Hepatocyte (in vitro differentiated cells): Measurements from ENCODE around the gene MAMSTR. TPM values are rescaled to one million over a fixed set of nuclear protein-coding genes. Genes with fewer than 3 reads are reported as not detected.
"Not testable (repeated sequence)": the region's sequence is repeated elsewhere in the genome, so short reads cannot be mapped to it uniquely, and the experiment has no call there.

Experiments used
- DNase-seq: peaks from one replicate; pipeline ENCODE4 v3.0.0-alpha.2; 2016; ENCODE audit warnings: low spot score
- H2AFZ ChIP-seq: fragments of 200-600 bp; sonication (generic); 2 replicates; pipeline ENCODE4 v1.6.0; 2016; ENCODE audit warnings: antibody characterized with exemption, mild to moderate bottlenecking
- H3K27ac ChIP-seq: fragments of 200-600 bp; sonication (generic); 2 replicates; pipeline ENCODE4 v1.5.1; 2016; ENCODE audit warnings: mild to moderate bottlenecking
- H3K27me3 ChIP-seq: fragments of 200-600 bp; sonication (generic); 2 replicates; pipeline ENCODE4 v1.6.1; 2016
- H3K36me3 ChIP-seq: fragments of 200-600 bp; sonication (generic); replicated peaks from 2 replicates; pipeline ENCODE4 v1.5.1; 2016; ENCODE audit warnings: low read depth; ENCODE audit not compliant: insufficient read depth
- H3K4me1 ChIP-seq: fragments of 200-600 bp; sonication (generic); 2 replicates; pipeline ENCODE4 v1.5.1; 2016; ENCODE audit warnings: mild to moderate bottlenecking, moderate library complexity; ENCODE audit not compliant: insufficient read depth
- H3K4me2 ChIP-seq: fragments of 200-600 bp; sonication (generic); 2 replicates; pipeline ENCODE4 v1.6.0; 2016
- H3K4me3 ChIP-seq: fragments of 200-600 bp; sonication (generic); 2 replicates; pipeline ENCODE4 v1.5.1; 2016; ENCODE audit warnings: mild to moderate bottlenecking
- H3K79me2 ChIP-seq: fragments of 200-600 bp; sonication (generic); 2 replicates; pipeline ENCODE4 v1.6.0; 2017; ENCODE audit warnings: mild to moderate bottlenecking
- H3K9me2 ChIP-seq: fragments of 200-600 bp; sonication (generic); replicated peaks from 2 replicates; pipeline ENCODE4 v1.6.0; 2017; ENCODE audit warnings: mild to moderate bottlenecking; ENCODE audit not compliant: insufficient read depth
- H3K9me3 ChIP-seq: fragments of 200-600 bp; sonication (generic); 2 replicates; pipeline ENCODE4 v1.5.1; 2016; ENCODE audit warnings: low read depth, mild to moderate bottlenecking
- H4K20me1 ChIP-seq: fragments of 200-600 bp; sonication (generic); 2 replicates; pipeline ENCODE4 v1.6.0; 2016; ENCODE audit warnings: mild to moderate bottlenecking; ENCODE audit not compliant: insufficient read depth, poor library complexity, severe bottlenecking
- EZH2 ChIP-seq: fragments of 200-600 bp; sonication (generic); IDR thresholded peaks from 2 replicates; pipeline ENCODE4 v1.6.1; 2016; ENCODE audit warnings: antibody characterized with exemption, mild to moderate bottlenecking, borderline replicate concordance
- EZH2phosphoT487 ChIP-seq: fragments of 200-600 bp; sonication (generic); IDR thresholded peaks from one replicate; pipeline ENCODE4 v1.6.1; 2018; ENCODE audit warnings: antibody characterized with exemption, mild to moderate bottlenecking, low read depth, moderate library complexity; ENCODE audit not compliant: unreplicated experiment, severe bottlenecking
- WGBS: methylation state at CpG from one replicate; pipeline ENCODE4 v1.1.6; 2016; ENCODE audit warnings: low lambda C conversion rate; ENCODE audit errors: missing lambda C conversion rate; 5-methylcytosine and 5-hydroxymethylcytosine counted together
- polyA plus RNA-seq: library from polyadenylated mRNA; unstranded; fragments of >200 nt; fragmentation: Nextera tagmentation; extraction: Ambion mirVana; gene quantifications from 2 replicates; pipeline ENCODE4 v1.2.1, GENCODE V29; 2016
- total RNA-seq: library from RNA; depleted of rRNA; stranded (reverse); fragments of >200 nt; gene quantifications from 2 replicates; pipeline ENCODE4 v1.2.3, GENCODE V29; 2014
- TF ChIP-seq, protein P1 (sequence below): fragments of 200-600 bp; sonication (generic); IDR thresholded peaks from 2 replicates; pipeline ENCODE4 v1.5.1; 2016; ENCODE audit warnings: antibody characterized with exemption, mild to moderate bottlenecking; ENCODE audit not compliant: poor library complexity

MAMSTR gene
- total and polyA plus RNA-seq, 2 experiments from 2014 or later: 2.3 to 5.2 TPM

DNA sequence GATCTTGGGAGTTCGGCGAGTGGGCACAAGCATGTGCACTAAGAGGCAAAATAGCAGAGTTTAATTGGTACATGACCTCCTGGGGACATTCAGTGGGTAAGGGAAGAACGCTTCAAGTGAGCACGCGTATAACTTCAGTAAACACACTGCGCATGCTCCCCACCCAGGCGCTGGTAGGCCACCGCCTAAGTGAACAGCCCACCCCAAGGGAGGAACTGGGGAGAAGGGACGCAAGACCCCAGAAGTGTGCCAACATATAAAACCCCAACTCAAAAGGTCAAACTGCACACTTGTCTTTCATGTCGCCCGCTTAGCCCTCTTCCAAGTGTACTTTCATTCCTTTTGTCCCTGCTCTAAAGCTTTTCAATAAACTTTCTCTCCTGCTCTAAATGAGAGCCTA lies 36.2 kb downstream of the MAMSTR start:
- H3K27ac ChIP-seq: no peak overlapping the region
- WGBS: 94% methylated on average over 11 of the region's 11 CpGs
- H3K9me3 ChIP-seq: no peaks in the 10 kb centered on the region
- H3K27me3 ChIP-seq: no peaks in the 10 kb centered on the region
- TF ChIP-seq, protein P1, sequence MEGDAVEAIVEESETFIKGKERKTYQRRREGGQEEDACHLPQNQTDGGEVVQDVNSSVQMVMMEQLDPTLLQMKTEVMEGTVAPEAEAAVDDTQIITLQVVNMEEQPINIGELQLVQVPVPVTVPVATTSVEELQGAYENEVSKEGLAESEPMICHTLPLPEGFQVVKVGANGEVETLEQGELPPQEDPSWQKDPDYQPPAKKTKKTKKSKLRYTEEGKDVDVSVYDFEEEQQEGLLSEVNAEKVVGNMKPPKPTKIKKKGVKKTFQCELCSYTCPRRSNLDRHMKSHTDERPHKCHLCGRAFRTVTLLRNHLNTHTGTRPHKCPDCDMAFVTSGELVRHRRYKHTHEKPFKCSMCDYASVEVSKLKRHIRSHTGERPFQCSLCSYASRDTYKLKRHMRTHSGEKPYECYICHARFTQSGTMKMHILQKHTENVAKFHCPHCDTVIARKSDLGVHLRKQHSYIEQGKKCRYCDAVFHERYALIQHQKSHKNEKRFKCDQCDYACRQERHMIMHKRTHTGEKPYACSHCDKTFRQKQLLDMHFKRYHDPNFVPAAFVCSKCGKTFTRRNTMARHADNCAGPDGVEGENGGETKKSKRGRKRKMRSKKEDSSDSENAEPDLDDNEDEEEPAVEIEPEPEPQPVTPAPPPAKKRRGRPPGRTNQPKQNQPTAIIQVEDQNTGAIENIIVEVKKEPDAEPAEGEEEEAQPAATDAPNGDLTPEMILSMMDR: no peak
- no peak for TF ChIP-seq EZH2phosphoT487
- no peak overlapping the region for H2AFZ ChIP-seq
- no peaks in the 10 kb centered on the region for H3K79me2 ChIP-seq
- no peaks in the 10 kb centered on the region for H3K9me2 ChIP-seq
- DNase-seq: no peak
- H3K4me3 ChIP-seq: no peak overlapping the region
- peaks cover 20% of the 10 kb centered on the region for H3K4me1 ChIP-seq
- no peak overlapping the region for H3K4me2 ChIP-seq
- no peaks in the 10 kb centered on the region for H3K36me3 ChIP-seq
- no peaks in the 10 kb centered on the region for H4K20me1 ChIP-seq

- no peak for DNase-seq
- no peak overlapping the region for H3K4me3 ChIP-seq
- no peak overlapping the region for H3K4me2 ChIP-seq
- H3K4me1 ChIP-seq: peaks cover 16% of the 10 kb centered on the region
- no peaks in the 10 kb centered on the region for H3K27me3 ChIP-seq
- H3K36me3 ChIP-seq: no peaks in the 10 kb centered on the region
- H3K9me3 ChIP-seq: no peaks in the 10 kb centered on the region
- H3K79me2 ChIP-seq: no peaks in the 10 kb centered on the region
- no peaks in the 10 kb centered on the region for H4K20me1 ChIP-seq
- no peak for TF ChIP-seq EZH2phosphoT487
- no peak for TF ChIP-seq EZH2
- TF ChIP-seq, protein P1: no peak
- no peak overlapping the region for H3K27ac ChIP-seq
- 82% methylated on average over 7 of the region's 7 CpGs for WGBS
- no peaks in the 10 kb centered on the region for H3K9me2 ChIP-seq
- H2AFZ ChIP-seq: no peak overlapping the region
Observed at GRCh38 chr19:48681127-48681470, 38.4 kb downstream of the MAMSTR start.

GRCh38 chr19:48680436-48681126 lies 38.9 kb downstream of the MAMSTR start:
- no peak overlapping the region for H2AFZ ChIP-seq
- H3K79me2 ChIP-seq: no peaks in the 10 kb centered on the region
- H3K27ac ChIP-seq: no peak overlapping the region
- no peaks in the 10 kb centered on the region for H4K20me1 ChIP-seq
- TF ChIP-seq EZH2: no peak
- no peaks in the 10 kb centered on the region for H3K36me3 ChIP-seq
- H3K9me2 ChIP-seq: no peaks in the 10 kb centered on the region
- peaks cover 21% of the 10 kb centered on the region for H3K4me1 ChIP-seq
- H3K27me3 ChIP-seq: no peaks in the 10 kb centered on the region
- WGBS: 93% methylated on average over 42 of the region's 45 CpGs
- no peaks in the 10 kb centered on the region for H3K9me3 ChIP-seq
- DNase-seq: no peak
- no peak overlapping the region for H3K4me3 ChIP-seq
- H3K4me2 ChIP-seq: no peak overlapping the region

GRCh38 chr19:48680006-48680405 lies 39.5 kb downstream of the MAMSTR start:
- H3K4me2 ChIP-seq, H3K27ac ChIP-seq, H3K79me2 ChIP-seq, H4K20me1 ChIP-seq, H3K9me3 ChIP-seq, H3K4me3 ChIP-seq, H3K9me2 ChIP-seq, H3K27me3 ChIP-seq, H3K36me3 ChIP-seq, DNase-seq, H2AFZ ChIP-seq: not testable (repeated sequence)
- 95% methylated on average over 19 of the region's 19 CpGs for WGBS
- peaks cover 18% of the 10 kb centered on the region for H3K4me1 ChIP-seq
